ENCODE results near the gene ANGPTL8.

- TF ChIP-seq BHLHE40 (IDR thresholded peaks at IDR 0.05; ENCODE audit: low read depth, low read length), result no peak
- no peak for TF ChIP-seq RCOR1 (IDR thresholded peaks at IDR 0.05; ENCODE audit: low read depth, low read length)
- TF ChIP-seq, protein P1, sequence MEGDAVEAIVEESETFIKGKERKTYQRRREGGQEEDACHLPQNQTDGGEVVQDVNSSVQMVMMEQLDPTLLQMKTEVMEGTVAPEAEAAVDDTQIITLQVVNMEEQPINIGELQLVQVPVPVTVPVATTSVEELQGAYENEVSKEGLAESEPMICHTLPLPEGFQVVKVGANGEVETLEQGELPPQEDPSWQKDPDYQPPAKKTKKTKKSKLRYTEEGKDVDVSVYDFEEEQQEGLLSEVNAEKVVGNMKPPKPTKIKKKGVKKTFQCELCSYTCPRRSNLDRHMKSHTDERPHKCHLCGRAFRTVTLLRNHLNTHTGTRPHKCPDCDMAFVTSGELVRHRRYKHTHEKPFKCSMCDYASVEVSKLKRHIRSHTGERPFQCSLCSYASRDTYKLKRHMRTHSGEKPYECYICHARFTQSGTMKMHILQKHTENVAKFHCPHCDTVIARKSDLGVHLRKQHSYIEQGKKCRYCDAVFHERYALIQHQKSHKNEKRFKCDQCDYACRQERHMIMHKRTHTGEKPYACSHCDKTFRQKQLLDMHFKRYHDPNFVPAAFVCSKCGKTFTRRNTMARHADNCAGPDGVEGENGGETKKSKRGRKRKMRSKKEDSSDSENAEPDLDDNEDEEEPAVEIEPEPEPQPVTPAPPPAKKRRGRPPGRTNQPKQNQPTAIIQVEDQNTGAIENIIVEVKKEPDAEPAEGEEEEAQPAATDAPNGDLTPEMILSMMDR (IDR thresholded peaks at IDR 0.05), result no peak
- no peak for TF ChIP-seq ZSCAN20 (CRISPR knock-in tag; IDR thresholded peaks at IDR 0.05)
These were observed 14.2 kb upstream of the ANGPTL8 start for GRCh38 chr19:11225172-11225571.

Measured in A549 (cell line).